A549 (cell line): ENCODE results near the gene SERPINA3. TPM values are rescaled to one million over a fixed set of nuclear protein-coding genes. Genes with fewer than 3 reads are reported as not detected.

Experiments
- ATAC-seq, 2 experiments: fragments of 200-7000 bp in 1 of 2; fragments of >200 bp in 1 of 2; cut with Nextera tagmentation in 1 of 2; cut with Tn5 transposase in 1 of 2; 3 replicates each; pipeline versions ENCODE4 v1.8.0 to v1.9.1; 2018 to 2020; ENCODE audit warnings: mild to moderate bottlenecking in 1 of 2, moderate library complexity in 1 of 2
- CTCF ChIA-PET: fragments of 300-600 bp; sonication (Branson Sonifier 250); formaldehyde crosslinking; extraction: SDS; loops from one replicate; lab custom pipeline; 2021; ENCODE audit warnings: antibody characterized with exemption, inconsistent platforms; lab: Yijun Ruan, JAX
- POLR2A ChIA-PET: fragments of 350-600 bp; formaldehyde crosslinking; extraction: SDS; loops from one replicate; lab custom pipeline; 2021; ENCODE audit warnings: antibody characterized with exemption, inconsistent platforms; lab: Yijun Ruan, JAX
- DNase-seq, 2 experiments: peaks; one replicate each; pipeline versions ENCODE4 v3.0.0 to v3.0.0-alpha.2; 2011 to 2016; ENCODE audit warnings: low read depth in 1 of 2, low spot score in 1 of 2
- FAIRE-seq: peaks from 2 replicates; lab custom pipeline; 2011; peaks lifted over from hg19 to GRCh38; lab: Jason Lieb, UNC
- H3K27ac ChIP-seq, 2 experiments: fragments of >200 bp; sonication (Bioruptor Twin); formaldehyde crosslinking; 3 replicates each; pipeline ENCODE4 v1.5.1; 2016 to 2017
- H3K4me1 ChIP-seq: fragments of >200 bp; sonication (Bioruptor Twin); formaldehyde crosslinking; 3 replicates; pipeline ENCODE4 v1.6.1; 2016
- H3K4me2 ChIP-seq: fragments of >200 bp; sonication (Bioruptor Twin); formaldehyde crosslinking; 3 replicates; pipeline ENCODE4 v1.6.1; 2016
- H3K4me3 ChIP-seq: fragments of >200 bp; sonication (Bioruptor Twin); formaldehyde crosslinking; 3 replicates; pipeline ENCODE4 v1.5.1; 2016
- H3K9me3 ChIP-seq: fragments of >200 bp; sonication (Bioruptor Twin); formaldehyde crosslinking; 3 replicates; pipeline ENCODE4 v1.6.1; 2016
- ESRRA ChIP-seq: fragments of 150-350 bp; IDR thresholded peaks from 2 replicates; pipeline ENCODE4 v1.6.1; 2014; ENCODE audit warnings: mild to moderate bottlenecking, low read length, borderline replicate concordance
- FOSB ChIP-seq: fragments of 250-450 bp; sonication (Bioruptor Pico); IDR thresholded peaks from 2 replicates; pipeline ENCODE4 v1.5.0; 2020; ENCODE audit warnings: mild to moderate bottlenecking, moderate library complexity
- HDAC2 ChIP-seq: fragments of 200-600 bp; sonication (generic); IDR thresholded peaks from 2 replicates; pipeline ENCODE4 v1.6.1; 2016
- HEYL ChIP-seq: fragments of 250-450 bp; sonication (Bioruptor Pico); IDR thresholded peaks from 2 replicates; pipeline ENCODE4 v1.8.0; 2021; ENCODE audit warnings: mild to moderate bottlenecking, moderate library complexity
- HOXA7 ChIP-seq: fragments of 250-450 bp; sonication (Bioruptor Pico); IDR thresholded peaks from 2 replicates; pipeline ENCODE4 v1.5.0; 2020; ENCODE audit warnings: mild to moderate bottlenecking, moderate library complexity
- JUNB ChIP-seq: fragments of >200 bp; sonication (Bioruptor Twin); formaldehyde crosslinking; IDR thresholded peaks from 2 replicates; pipeline ENCODE4 v1.6.1; 2016
- KDM5A ChIP-seq: fragments of 200-600 bp; sonication (generic); IDR thresholded peaks from 2 replicates; pipeline ENCODE4 v1.6.1; 2016; ENCODE audit warnings: antibody characterized with exemption, mild to moderate bottlenecking
- RAD21 ChIP-seq, 2 experiments: fragments of >200 bp in 1 of 2; sonication (Bioruptor Twin) in 1 of 2; formaldehyde crosslinking in 1 of 2; IDR thresholded peaks in 1 of 2; conservative IDR thresholded peaks in 1 of 2; 2 replicates in 1 of 2; 3 replicates in 1 of 2; pipeline ENCODE4 v1.6.1; 2012 to 2018; ENCODE audit warnings: inconsistent platforms in 1 of 2
- RARB ChIP-seq: fragments of 250-450 bp; sonication (Bioruptor Pico); IDR thresholded peaks from 2 replicates; pipeline ENCODE4 v1.8.0; 2021; ENCODE audit warnings: mild to moderate bottlenecking, moderate library complexity
- RCOR1 ChIP-seq: fragments of 150-350 bp; IDR thresholded peaks from 2 replicates; pipeline ENCODE4 v1.6.1; 2014; ENCODE audit warnings: antibody characterized with exemption, low read length, low read depth
- REST ChIP-seq: fragments of 200-600 bp; sonication (generic); IDR thresholded peaks from 2 replicates; pipeline ENCODE4 v1.6.1; 2016; ENCODE audit warnings: antibody characterized with exemption, mild to moderate bottlenecking, moderate library complexity
- SREBF2 ChIP-seq: fragments of 450-650 bp; IDR thresholded peaks from 2 replicates; pipeline ENCODE4 v1.6.1; 2014; ENCODE audit warnings: mild to moderate bottlenecking, moderate library complexity
- ZFP36 ChIP-seq: fragments of 450-650 bp; IDR thresholded peaks from 2 replicates; pipeline ENCODE4 v1.6.1; 2014; ENCODE audit warnings: borderline replicate concordance; ENCODE audit not compliant: partially characterized antibody
- WGBS: methylation state at CpG from one replicate; pipeline ENCODE4 v1.1.6; 2017; ENCODE audit errors: missing lambda C conversion rate; 5-methylcytosine and 5-hydroxymethylcytosine counted together
- polyA plus RNA-seq, 4 experiments: library from polyadenylated mRNA; depleted of rRNA in 3 of 4; stranded (reverse); fragments of >200 nt; fragmentation: RNase III in 1 of 4; extraction: RNeasy Plus Mini Kit Qiagen cat#74134 plus additional on column Dnase treatment in 1 of 4; gene quantifications; 2 replicates in 3 of 4; 3 replicates in 1 of 4; pipeline ENCODE4 v1.2.3, GENCODE V29; 2011 to 2017
- TF ChIP-seq, protein P1 (sequence below): IDR thresholded peaks from 2 replicates; pipeline ENCODE4 v1.6.1; 2012; ENCODE audit warnings: low read depth, borderline replicate concordance
- TF ChIP-seq, protein P2 (sequence below): fragments of 250-450 bp; sonication (Bioruptor Pico); IDR thresholded peaks from 2 replicates; pipeline ENCODE4 v1.5.0; 2021; ENCODE audit warnings: mild to moderate bottlenecking, moderate library complexity, borderline replicate concordance
- TF ChIP-seq, protein P3 (sequence below): fragments of >200 bp; sonication (Bioruptor Twin); formaldehyde crosslinking; IDR thresholded peaks from 3 replicates; pipeline ENCODE4 v1.5.1; 2016

The SERPINA3 gene
- polyA plus RNA-seq, 2 of the 4 experiments (the other 2 are of a cell fraction), result 3.1 to 9.1 TPM

- H3K27ac ChIP-seq, result no peak overlapping the region
- POLR2A ChIA-PET, result no interaction called here
- TF ChIP-seq HEYL (CRISPR knock-in tag), result no peak
- no peak for TF ChIP-seq ESRRA
- TF ChIP-seq ZFP36, result no peak
- no peak for TF ChIP-seq HOXA7 (CRISPR knock-in tag)
- TF ChIP-seq, all 56 proteins: peak for 0
- DNase-seq, result no peak
- H3K4me2 ChIP-seq, result no peak overlapping the region
- H3K4me3 ChIP-seq, result no peak overlapping the region
- H3K9me3 ChIP-seq, result peaks cover 17% of the 10 kb centered on the region
- FAIRE-seq, result no peak
- no peaks in the 10 kb centered on the region for H3K4me1 ChIP-seq
- ATAC-seq, result no peak
- CTCF ChIA-PET, result no interaction called here
- 63% methylated on average over 4 of the region's 4 CpGs for WGBS
Observed at GRCh38 chr14:94644102-94644535, 31.9 kb downstream of the SERPINA3 start.

DNA sequence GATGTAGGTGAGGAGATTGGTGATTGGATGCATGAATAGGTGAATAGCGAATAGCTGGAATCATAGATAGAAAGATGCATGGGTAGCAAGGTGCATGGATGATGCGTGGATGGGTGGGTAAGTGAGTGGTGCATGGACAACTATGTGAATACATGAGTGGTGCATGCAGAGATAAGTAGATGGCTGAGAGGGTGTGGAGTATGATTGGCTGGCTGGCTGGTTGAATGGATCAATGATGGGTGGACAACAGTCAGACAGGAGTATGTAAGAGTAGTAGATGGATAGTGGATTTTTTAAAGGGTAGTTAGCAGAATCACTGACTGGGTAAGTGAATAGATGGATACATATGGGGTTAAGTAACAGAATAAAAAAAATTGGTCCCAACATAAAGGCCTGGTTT is 33.9 kb downstream of the SERPINA3 start:
- WGBS, result 70% methylated on average over 2 of the region's 2 CpGs
- CTCF ChIA-PET, result interaction anchor here (1.3 kb wide), 1 partner anchor 97 kb away, joined by 4 read pairs; no protein-coding TSS in a partner anchor

GRCh38 chr14:94646481-94646880 is 34.3 kb downstream of the SERPINA3 start:
- WGBS, result 21% methylated on average over 4 of the region's 5 CpGs
- H3K4me2 ChIP-seq, result no peak overlapping the region
- CTCF ChIA-PET, result interaction anchor here (1.3 kb wide), 1 partner anchor 98 kb away, joined by 4 read pairs; no protein-coding TSS in a partner anchor

More for the DNA sequence above, 33.9 kb downstream of the SERPINA3 start:
- Histone ChIP-seq H3K4me2 (no peak overlapping the region), H3K4me1 (no peaks in the 10 kb centered on the region), H3K9me3 (peaks cover 26% of the 10 kb centered on the region), H3K27ac (no peak overlapping the region), H3K4me3 (no peak overlapping the region)
- TF ChIP-seq KDM5A (no peak), RARB (CRISPR knock-in tag) (no peak), SREBF2 (no peak), HDAC2 (no peak), RCOR1 (no peak), RAD21 (conservative IDR thresholded peaks at IDR 0.05 in 1 of 2, IDR thresholded peaks at IDR 0.05 in 1 of 2) (no peak)
- TF ChIP-seq, protein P1, sequence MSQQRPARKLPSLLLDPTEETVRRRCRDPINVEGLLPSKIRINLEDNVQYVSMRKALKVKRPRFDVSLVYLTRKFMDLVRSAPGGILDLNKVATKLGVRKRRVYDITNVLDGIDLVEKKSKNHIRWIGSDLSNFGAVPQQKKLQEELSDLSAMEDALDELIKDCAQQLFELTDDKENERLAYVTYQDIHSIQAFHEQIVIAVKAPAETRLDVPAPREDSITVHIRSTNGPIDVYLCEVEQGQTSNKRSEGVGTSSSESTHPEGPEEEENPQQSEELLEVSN, result no peak
- TF ChIP-seq, protein P2, sequence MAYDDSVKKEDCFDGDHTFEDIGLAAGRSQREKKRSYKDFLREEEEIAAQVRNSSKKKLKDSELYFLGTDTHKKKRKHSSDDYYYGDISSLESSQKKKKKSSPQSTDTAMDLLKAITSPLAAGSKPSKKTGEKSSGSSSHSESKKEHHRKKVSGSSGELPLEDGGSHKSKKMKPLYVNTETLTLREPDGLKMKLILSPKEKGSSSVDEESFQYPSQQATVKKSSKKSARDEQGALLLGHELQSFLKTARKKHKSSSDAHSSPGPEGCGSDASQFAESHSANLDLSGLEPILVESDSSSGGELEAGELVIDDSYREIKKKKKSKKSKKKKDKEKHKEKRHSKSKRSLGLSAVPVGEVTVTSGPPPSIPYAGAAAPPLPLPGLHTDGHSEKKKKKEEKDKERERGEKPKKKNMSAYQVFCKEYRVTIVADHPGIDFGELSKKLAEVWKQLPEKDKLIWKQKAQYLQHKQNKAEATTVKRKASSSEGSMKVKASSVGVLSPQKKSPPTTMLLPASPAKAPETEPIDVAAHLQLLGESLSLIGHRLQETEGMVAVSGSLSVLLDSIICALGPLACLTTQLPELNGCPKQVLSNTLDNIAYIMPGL (CRISPR knock-in tag), result no peak
- TF ChIP-seq, protein P3, sequence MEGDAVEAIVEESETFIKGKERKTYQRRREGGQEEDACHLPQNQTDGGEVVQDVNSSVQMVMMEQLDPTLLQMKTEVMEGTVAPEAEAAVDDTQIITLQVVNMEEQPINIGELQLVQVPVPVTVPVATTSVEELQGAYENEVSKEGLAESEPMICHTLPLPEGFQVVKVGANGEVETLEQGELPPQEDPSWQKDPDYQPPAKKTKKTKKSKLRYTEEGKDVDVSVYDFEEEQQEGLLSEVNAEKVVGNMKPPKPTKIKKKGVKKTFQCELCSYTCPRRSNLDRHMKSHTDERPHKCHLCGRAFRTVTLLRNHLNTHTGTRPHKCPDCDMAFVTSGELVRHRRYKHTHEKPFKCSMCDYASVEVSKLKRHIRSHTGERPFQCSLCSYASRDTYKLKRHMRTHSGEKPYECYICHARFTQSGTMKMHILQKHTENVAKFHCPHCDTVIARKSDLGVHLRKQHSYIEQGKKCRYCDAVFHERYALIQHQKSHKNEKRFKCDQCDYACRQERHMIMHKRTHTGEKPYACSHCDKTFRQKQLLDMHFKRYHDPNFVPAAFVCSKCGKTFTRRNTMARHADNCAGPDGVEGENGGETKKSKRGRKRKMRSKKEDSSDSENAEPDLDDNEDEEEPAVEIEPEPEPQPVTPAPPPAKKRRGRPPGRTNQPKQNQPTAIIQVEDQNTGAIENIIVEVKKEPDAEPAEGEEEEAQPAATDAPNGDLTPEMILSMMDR, result no peak
- DNase-seq (no peak), FAIRE-seq (no peak), ATAC-seq (no peak)
- POLR2A ChIA-PET, result no interaction called here

DNA sequence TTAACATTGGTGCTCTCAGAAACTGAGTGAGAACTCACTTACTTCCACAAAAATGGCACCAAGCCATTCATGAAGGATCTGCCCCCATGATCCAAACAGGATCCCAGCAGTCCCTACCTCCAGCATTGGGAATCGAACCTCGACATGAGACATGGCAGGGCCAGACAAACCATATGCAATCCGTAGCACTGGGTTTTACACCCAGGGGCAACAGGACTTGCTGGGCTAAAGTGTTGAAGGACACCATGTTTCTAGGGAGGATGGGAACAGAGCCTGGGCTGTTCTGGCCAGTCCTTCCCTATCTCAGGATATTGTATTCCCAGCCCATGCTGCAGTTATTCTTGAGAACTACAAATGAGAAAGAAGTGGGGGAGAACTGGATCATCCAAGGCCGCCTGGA is 36.6 kb downstream of the SERPINA3 start:
- ATAC-seq (no peak), DNase-seq (no peak), FAIRE-seq (no peak)
- Histone ChIP-seq H3K4me1 (no peaks in the 10 kb centered on the region), H3K27ac (no peak overlapping the region), H3K4me2 (no peak overlapping the region), H3K4me3 (no peak overlapping the region), H3K9me3 (peaks cover 26% of the 10 kb centered on the region)
- ChIA-PET POLR2A (no interaction called here), CTCF (no interaction called here)
- WGBS, result 30% methylated on average over 2 of the region's 4 CpGs
- TF ChIP-seq REST (no peak), JUNB (no peak)

More at GRCh38 chr14:94646481-94646880, 34.3 kb downstream of the SERPINA3 start:
- no peak for FAIRE-seq
- H3K9me3 ChIP-seq, result peaks cover 26% of the 10 kb centered on the region
- ATAC-seq, result no peak
- no peak for DNase-seq
- POLR2A ChIA-PET, result no interaction called here
- H3K4me3 ChIP-seq, result no peak overlapping the region
- H3K27ac ChIP-seq, result no peak overlapping the region
- no peaks in the 10 kb centered on the region for H3K4me1 ChIP-seq
- TF ChIP-seq FOSB (CRISPR knock-in tag), result no peak
- TF ChIP-seq, all 56 proteins: peak for 0
